ENCODE data around the gene BHLHA15. TPM values are rescaled to one million over a fixed set of nuclear protein-coding genes. Genes with fewer than 3 reads are reported as not detected.

Gene BHLHA15
- polyA plus RNA-seq, 1 donor (not counting 4 experiments of a cell fraction or from before 2014, with no cell fraction given), result not detected

DNA sequence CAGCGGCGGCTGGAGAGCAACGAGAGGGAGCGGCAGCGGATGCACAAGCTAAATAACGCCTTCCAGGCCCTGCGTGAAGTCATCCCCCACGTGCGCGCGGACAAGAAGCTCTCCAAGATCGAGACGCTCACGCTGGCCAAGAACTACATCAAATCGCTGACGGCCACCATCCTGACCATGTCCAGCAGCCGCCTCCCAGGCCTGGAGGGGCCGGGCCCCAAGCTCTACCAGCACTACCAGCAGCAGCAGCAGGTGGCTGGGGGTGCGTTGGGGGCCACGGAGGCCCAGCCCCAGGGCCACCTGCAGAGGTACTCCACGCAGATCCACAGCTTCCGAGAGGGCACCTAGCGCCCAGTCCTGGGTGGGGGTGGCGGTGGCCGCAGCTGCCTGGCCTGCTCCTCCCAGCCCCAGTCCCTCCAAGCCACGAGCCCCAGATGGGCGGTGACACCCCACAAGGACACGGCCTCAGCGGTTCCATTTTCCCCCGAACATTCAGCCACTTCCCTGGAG lies 1.3 kb downstream of the BHLHA15 start:
- Histone ChIP-seq H3K27ac (ENCODE audit: control insufficient read depth, insufficient read depth, low read length) (no peak overlapping the region), H3K4me1 (ENCODE audit: control insufficient read depth, extremely low read depth, insufficient read depth, low read length) (no peaks in the 10 kb centered on the region), H4K20me1 (ENCODE audit: control insufficient read depth, extremely low read depth, insufficient read depth, low read length) (no peaks in the 10 kb centered on the region), H2AFZ (ENCODE audit: control insufficient read depth, low read length) (no peak overlapping the region), H3K4me2 (ENCODE audit: control insufficient read depth, extremely low read depth, insufficient read depth, low read depth, low read length) (no peak overlapping the region), H3K36me3 (ENCODE audit: control insufficient read depth in 2 of 2, extremely low read depth in 1 of 2, insufficient read depth in 2 of 2, low read length in 2 of 2) (peaks cover 0 to 2% of the 10 kb centered on the region in 2 experiments), H3K9me1 (ENCODE audit: control insufficient read depth, extremely low read depth, insufficient read depth, low read length) (no peaks in the 10 kb centered on the region), H3K9me3 (ENCODE audit: control insufficient read depth, low read depth, low read length) (no peaks in the 10 kb centered on the region), H3K4me3 (ENCODE audit: control insufficient read depth in 2 of 3, extremely low read depth in 1 of 3, insufficient read depth in 2 of 3, low read depth in 1 of 3, low read length in 3 of 3) (no peak overlapping the region), H3K9ac (ENCODE audit: control insufficient read depth, extremely low read depth, insufficient read depth, low read length) (no peak overlapping the region), H3K79me2 (ENCODE audit: control insufficient read depth, insufficient read depth, low read length) (no peaks in the 10 kb centered on the region), H3K27me3 (ENCODE audit: control insufficient read depth, extremely low read depth, insufficient read depth, low read length) (no peaks in the 10 kb centered on the region)
- dilution Hi-C loops (cut with MboI; ENCODE audit: extremely low pct_ligation_motif_present, low sequenced_read_pairs), result no loop called here
- FAIRE-seq (no peak), DNase-seq (ENCODE audit: low read depth, low spot score) (no peak)
- TF ChIP-seq EZH2 (IDR thresholded peaks at IDR 0.05; ENCODE audit: low read length), result no peak
- TF ChIP-seq, protein P1, sequence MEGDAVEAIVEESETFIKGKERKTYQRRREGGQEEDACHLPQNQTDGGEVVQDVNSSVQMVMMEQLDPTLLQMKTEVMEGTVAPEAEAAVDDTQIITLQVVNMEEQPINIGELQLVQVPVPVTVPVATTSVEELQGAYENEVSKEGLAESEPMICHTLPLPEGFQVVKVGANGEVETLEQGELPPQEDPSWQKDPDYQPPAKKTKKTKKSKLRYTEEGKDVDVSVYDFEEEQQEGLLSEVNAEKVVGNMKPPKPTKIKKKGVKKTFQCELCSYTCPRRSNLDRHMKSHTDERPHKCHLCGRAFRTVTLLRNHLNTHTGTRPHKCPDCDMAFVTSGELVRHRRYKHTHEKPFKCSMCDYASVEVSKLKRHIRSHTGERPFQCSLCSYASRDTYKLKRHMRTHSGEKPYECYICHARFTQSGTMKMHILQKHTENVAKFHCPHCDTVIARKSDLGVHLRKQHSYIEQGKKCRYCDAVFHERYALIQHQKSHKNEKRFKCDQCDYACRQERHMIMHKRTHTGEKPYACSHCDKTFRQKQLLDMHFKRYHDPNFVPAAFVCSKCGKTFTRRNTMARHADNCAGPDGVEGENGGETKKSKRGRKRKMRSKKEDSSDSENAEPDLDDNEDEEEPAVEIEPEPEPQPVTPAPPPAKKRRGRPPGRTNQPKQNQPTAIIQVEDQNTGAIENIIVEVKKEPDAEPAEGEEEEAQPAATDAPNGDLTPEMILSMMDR (optimal IDR thresholded peaks at IDR 0.05 in 1 of 3, IDR thresholded peaks at IDR 0.05 in 1 of 3, conservative IDR thresholded peaks at IDR 0.05 in 1 of 3; ENCODE audit: extremely low read depth in 1 of 3, insufficient read depth in 2 of 3, low read length in 3 of 3), result no peak

DNA sequence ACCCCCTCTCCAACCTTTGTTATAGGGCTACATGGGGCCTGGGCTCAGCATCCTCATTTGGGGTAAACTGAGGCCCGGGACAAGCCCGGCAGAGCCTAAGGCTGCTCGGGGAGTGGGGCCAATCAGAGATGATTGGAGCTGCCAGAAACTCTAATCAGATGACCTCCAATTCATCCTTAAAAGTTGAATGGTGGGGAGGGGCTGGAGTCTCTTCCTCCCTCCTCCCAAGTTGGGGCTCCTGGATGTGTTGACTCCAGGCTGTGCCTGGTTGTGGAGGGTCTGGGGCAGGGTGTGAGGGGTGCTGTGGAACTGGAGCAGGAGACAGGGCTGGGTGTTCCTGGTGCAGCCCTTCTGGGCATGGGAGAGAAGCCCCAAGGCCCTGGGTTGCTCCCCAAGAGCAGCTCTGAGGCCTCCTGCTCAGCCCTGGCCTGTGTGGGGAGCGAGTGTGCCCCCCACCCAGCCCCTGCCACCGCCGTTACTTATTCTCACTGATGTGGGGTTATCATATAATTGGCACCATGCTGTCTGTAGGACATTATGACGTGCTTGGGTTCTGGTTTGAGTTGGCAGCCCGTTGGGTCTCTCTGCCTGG lies 2.2 kb downstream of the BHLHA15 start:
- Histone ChIP-seq H3K27me3 (ENCODE audit: control insufficient read depth, extremely low read depth, insufficient read depth, low read length) (no peaks in the 10 kb centered on the region), H3K36me3 (ENCODE audit: control insufficient read depth in 2 of 2, extremely low read depth in 1 of 2, insufficient read depth in 2 of 2, low read length in 2 of 2) (peaks cover 0 to 2% of the 10 kb centered on the region in 2 experiments), H3K79me2 (ENCODE audit: control insufficient read depth, insufficient read depth, low read length) (no peaks in the 10 kb centered on the region), H2AFZ (ENCODE audit: control insufficient read depth, low read length) (no peak overlapping the region), H3K9ac (ENCODE audit: control insufficient read depth, extremely low read depth, insufficient read depth, low read length) (no peak overlapping the region), H3K4me1 (ENCODE audit: control insufficient read depth, extremely low read depth, insufficient read depth, low read length) (no peaks in the 10 kb centered on the region), H3K9me3 (ENCODE audit: control insufficient read depth, low read depth, low read length) (no peaks in the 10 kb centered on the region), H3K4me3 (ENCODE audit: control insufficient read depth in 2 of 3, extremely low read depth in 1 of 3, insufficient read depth in 2 of 3, low read depth in 1 of 3, low read length in 3 of 3) (no peak overlapping the region), H3K27ac (ENCODE audit: control insufficient read depth, insufficient read depth, low read length) (no peak overlapping the region), H3K4me2 (ENCODE audit: control insufficient read depth, extremely low read depth, insufficient read depth, low read depth, low read length) (no peak overlapping the region), H4K20me1 (ENCODE audit: control insufficient read depth, extremely low read depth, insufficient read depth, low read length) (no peaks in the 10 kb centered on the region), H3K9me1 (ENCODE audit: control insufficient read depth, extremely low read depth, insufficient read depth, low read length) (no peaks in the 10 kb centered on the region)
- DNase-seq (ENCODE audit: low read depth, low spot score), result no peak
- dilution Hi-C loops (cut with MboI; ENCODE audit: extremely low pct_ligation_motif_present, low sequenced_read_pairs), result no loop called here
- TF ChIP-seq, protein P1 (optimal IDR thresholded peaks at IDR 0.05 in 1 of 3, IDR thresholded peaks at IDR 0.05 in 1 of 3, conservative IDR thresholded peaks at IDR 0.05 in 1 of 3; ENCODE audit: extremely low read depth in 1 of 3, insufficient read depth in 2 of 3, low read length in 3 of 3), result no peak
- TF ChIP-seq EZH2 (IDR thresholded peaks at IDR 0.05; ENCODE audit: low read length), result no peak
- no peak for FAIRE-seq
